Esophagus muscularis mucosa (tissue), 4 donors: ENCODE results near the gene KCNK2. TPM values are rescaled to one million over a fixed set of nuclear protein-coding genes. Genes with fewer than 3 reads are reported as not detected.

Experiments used
- DNase-seq: peaks from one replicate; pipeline ENCODE4 v3.0.0-alpha.2; 2017; ENCODE audit errors: extremely low spot score
- H3K27ac ChIP-seq, 4 donors: fragments of 200-600 bp; sonication (generic); replicated peaks in 1 of 4; 1 replicate in 3 of 4; 2 replicates in 1 of 4; pipeline ENCODE4 v1.5.1; 2016 to 2019; ENCODE audit warnings: mild to moderate bottlenecking in 1 of 4
- H3K27me3 ChIP-seq, 4 donors: fragments of 200-600 bp; sonication (generic); one replicate each; pipeline versions ENCODE4 v1.5.1 to v1.6.0; 2016 to 2019
- H3K36me3 ChIP-seq, 4 donors: fragments of 200-600 bp; sonication (generic); one replicate each; pipeline ENCODE4 v1.5.1; 2016 to 2019
- H3K4me1 ChIP-seq, 4 donors: fragments of 200-600 bp; sonication (generic); one replicate each; pipeline ENCODE4 v1.5.1; 2016 to 2019
- H3K4me3 ChIP-seq, 4 donors: fragments of 200-600 bp; sonication (generic); 1 replicate in 2 of 4; 2 replicates in 2 of 4; pipeline ENCODE4 v1.5.1; 2016 to 2019; ENCODE audit warnings: mild to moderate bottlenecking in 4 of 4, moderate library complexity in 1 of 4
- H3K9me3 ChIP-seq, 4 donors: fragments of 200-600 bp; sonication (generic); 1 replicate in 3 of 4; 2 replicates in 1 of 4; pipeline ENCODE4 v1.5.1; 2016 to 2019
- CTCF ChIP-seq, 3 experiments: fragments of 200-600 bp in 2 of 3; fragments of 450-650 bp in 1 of 3; sonication (generic) in 2 of 3; IDR thresholded peaks; one replicate each; pipeline ENCODE4 v1.5.1; 2017 to 2019; ENCODE audit warnings: antibody characterized with exemption in 3 of 3, mild to moderate bottlenecking in 2 of 3, moderate library complexity in 1 of 3
- EP300 ChIP-seq: sonication (generic); formaldehyde crosslinking; IDR thresholded peaks from one replicate; pipeline ENCODE4 v1.6.1; 2017; ENCODE audit warnings: antibody characterized with exemption
- POLR2A ChIP-seq: fragments of 450-650 bp; IDR thresholded peaks from one replicate; pipeline ENCODE4 v1.6.1; 2017; ENCODE audit warnings: antibody characterized with exemption, moderate library complexity, mild to moderate bottlenecking, low read depth
- POLR2AphosphoS5 ChIP-seq, 2 donors: sonication (generic); formaldehyde crosslinking; IDR thresholded peaks; one replicate each; pipeline ENCODE4 v1.6.1; 2017; ENCODE audit warnings: antibody characterized with exemption in 2 of 2
- WGBS: methylation state at CpG from one replicate; pipeline ENCODE4 v1.1.5; 2018; 5-methylcytosine and 5-hydroxymethylcytosine counted together
- intact Hi-C: fragments of 100-400 bp; cut with DNase I; formaldehyde crosslinking; loops from one replicate; pipeline ENCODE4 v1.15.1; 2023
- total RNA-seq, 4 donors: library from RNA; depleted of rRNA; stranded (reverse); fragments of >200 nt; gene quantifications; one replicate each; pipeline versions ENCODE4 v1.1.0 to v1.2.1, GENCODE V29; 2016

Gene KCNK2
- total RNA-seq, 4 donors from 2014 or later, result 0.57 to 3.3 (median 2.8) TPM

GRCh38 chr1:215104283-215104682, 21.7 kb downstream of the KCNK2 start:
- H3K4me1 ChIP-seq, result no peaks in the 10 kb centered on the region
- H3K27ac ChIP-seq, result no peak overlapping the region
- intact Hi-C loops, result no loop called here
- peaks cover 0 to 8% (median 3%) of the 10 kb centered on the region in 4 donors for H3K9me3 ChIP-seq
- TF ChIP-seq CTCF (IDR thresholded peaks at IDR 0.05) (no peak), EP300 (no peak)
- no peak overlapping the region for H3K4me3 ChIP-seq
- H3K36me3 ChIP-seq, result no peaks in the 10 kb centered on the region
- 61% methylated on average over 3 of the region's 3 CpGs for WGBS
- H3K27me3 ChIP-seq, result peaks cover 0 to 6% (median 0%) of the 10 kb centered on the region in 4 donors
- DNase-seq, result no peak

- intact Hi-C loops, result no loop called here
- H3K4me1 ChIP-seq, result no peaks in the 10 kb centered on the region
- TF ChIP-seq POLR2A (no peak), CTCF (IDR thresholded peaks at IDR 0.05) (no peak), EP300 (no peak), POLR2AphosphoS5 (IDR thresholded peaks at IDR 0.05) (no peak)
- no peak overlapping the region for H3K27ac ChIP-seq
- peaks cover 0 to 8% (median 3%) of the 10 kb centered on the region in 4 donors for H3K9me3 ChIP-seq
- 82% methylated on average over 2 of the region's 2 CpGs for WGBS
- H3K27me3 ChIP-seq, result no peaks in the 10 kb centered on the region
- H3K4me3 ChIP-seq, result no peak overlapping the region
- no peak for DNase-seq
- no peaks in the 10 kb centered on the region for H3K36me3 ChIP-seq
Observed at GRCh38 chr1:215106067-215106466, 23.5 kb downstream of the KCNK2 start.

GRCh38 chr1:215109171-215109570, 26.6 kb downstream of the KCNK2 start:
- 75% methylated on average over 5 of the region's 5 CpGs for WGBS
- intact Hi-C loops, result no loop called here

GRCh38 chr1:215111916-215112315, 29.4 kb downstream of the KCNK2 start:
- H3K4me3 ChIP-seq, result no peak overlapping the region
- H3K4me1 ChIP-seq, result no peaks in the 10 kb centered on the region
- H3K36me3 ChIP-seq, result no peaks in the 10 kb centered on the region
- peaks cover 0 to 8% (median 0%) of the 10 kb centered on the region in 4 donors for H3K9me3 ChIP-seq
- no peak for TF ChIP-seq CTCF (IDR thresholded peaks at IDR 0.05)
- TF ChIP-seq POLR2A, result no peak
- no peak for TF ChIP-seq EP300
- no peak for TF ChIP-seq POLR2AphosphoS5 (IDR thresholded peaks at IDR 0.05)
- 96% methylated on average over 3 of the region's 3 CpGs for WGBS
- H3K27ac ChIP-seq, result no peak overlapping the region
- intact Hi-C loops, result no loop called here
- DNase-seq, result no peak
- no peaks in the 10 kb centered on the region for H3K27me3 ChIP-seq

More at GRCh38 chr1:215109171-215109570, 26.6 kb downstream of the KCNK2 start:
- no peak overlapping the region for H3K4me3 ChIP-seq
- no peaks in the 10 kb centered on the region for H3K36me3 ChIP-seq
- H3K9me3 ChIP-seq, result peaks cover 0 to 8% (median 3%) of the 10 kb centered on the region in 4 donors
- no peaks in the 10 kb centered on the region for H3K27me3 ChIP-seq
- no peak for DNase-seq
- TF ChIP-seq POLR2AphosphoS5 (IDR thresholded peaks at IDR 0.05) (no peak), POLR2A (no peak), EP300 (no peak), CTCF (IDR thresholded peaks at IDR 0.05) (no peak)
- H3K4me1 ChIP-seq, result no peaks in the 10 kb centered on the region
- H3K27ac ChIP-seq, result no peak overlapping the region

- Histone ChIP-seq H3K27me3 (no peaks in the 10 kb centered on the region), H3K36me3 (no peaks in the 10 kb centered on the region), H3K9me3 (no peaks in the 10 kb centered on the region), H3K4me3 (no peak overlapping the region), H3K4me1 (no peaks in the 10 kb centered on the region), H3K27ac (no peak overlapping the region)
- no peak for TF ChIP-seq CTCF (IDR thresholded peaks at IDR 0.05)
- no peak for TF ChIP-seq EP300
- TF ChIP-seq POLR2A, result no peak
- TF ChIP-seq POLR2AphosphoS5 (IDR thresholded peaks at IDR 0.05), result no peak
- intact Hi-C loops, result no loop called here
- no peak for DNase-seq
- 83% methylated on average over 2 of the region's 3 CpGs for WGBS
Observed at GRCh38 chr1:215113776-215114153, 31.2 kb downstream of the KCNK2 start.
